HepG2 (cell line): ENCODE results near the gene RPAP3. TPM values are rescaled to one million over a fixed set of nuclear protein-coding genes. Genes with fewer than 3 reads are reported as not detected.

ENCODE experiments used
- PAX8 ChIP-seq: sonication (generic); formaldehyde crosslinking; IDR thresholded peaks from 2 replicates; pipeline ENCODE4 v1.8.0; 2022; ENCODE audit warnings: mild to moderate bottlenecking, missing genetic modification reagents, borderline replicate concordance
- ZNF230 ChIP-seq: sonication (generic); formaldehyde crosslinking; IDR thresholded peaks from 2 replicates; pipeline ENCODE4 v1.4.0; 2020; ENCODE audit warnings: mild to moderate bottlenecking, missing genetic modification reagents
- ZNF256 ChIP-seq: sonication (generic); formaldehyde crosslinking; conservative IDR thresholded peaks from 2 replicates; pipeline ENCODE4 v1.4.0; 2020; ENCODE audit warnings: missing genetic modification reagents
- polyA plus RNA-seq, 8 experiments: library from polyadenylated mRNA; depleted of rRNA in 3 of 8; stranded (reverse) in 7 of 8; unstranded in 1 of 8; fragments of >200 nt; fragmentation: Illumina TruSeq in 4 of 8; extraction: Trizol in 4 of 8; gene quantifications; 2 replicates each; pipeline versions ENCODE4 v1.2.1 to v1.2.3, GENCODE V29; 2011 to 2016; ENCODE audit warnings: low read depth in 4 of 8, missing spikeins in 1 of 8, mixed read lengths in 1 of 8; ENCODE audit not compliant: insufficient read depth in 1 of 8
- total RNA-seq, 5 experiments: library from RNA; depleted of rRNA; stranded (reverse); fragments of >200 nt; fragmentation: Illumina TruSeq; extraction: Trizol; gene quantifications; 2 replicates each; pipeline ENCODE4 v1.2.3, GENCODE V29; 2016; ENCODE audit warnings: low read depth in 1 of 5
- TF ChIP-seq, protein P1 (sequence below): sonication (generic); formaldehyde crosslinking; IDR thresholded peaks from 2 replicates; pipeline ENCODE4 v1.4.0; 2020; ENCODE audit warnings: mild to moderate bottlenecking, missing genetic modification reagents
- TF ChIP-seq, protein P2 (sequence below), 2 experiments: sonication (generic) in 1 of 2; formaldehyde crosslinking in 1 of 2; IDR thresholded peaks; 2 replicates each; pipeline versions ENCODE4 v1.6.1 to v1.9.0; 2014 to 2022; ENCODE audit warnings: antibody characterized with exemption in 1 of 2, borderline replicate concordance in 1 of 2, inconsistent platforms in 1 of 2, low read depth in 1 of 2, missing genetic modification reagents in 1 of 2
- TF ChIP-seq, protein P3 (sequence below): sonication (generic); formaldehyde crosslinking; IDR thresholded peaks from 2 replicates; pipeline ENCODE4 v1.4.0; 2020; ENCODE audit warnings: missing genetic modification reagents
- TF ChIP-seq, protein P4 (sequence below): IDR thresholded peaks from 2 replicates; pipeline ENCODE4 v1.6.1; 2016; ENCODE audit warnings: low read depth
- TF ChIP-seq, protein P5 (sequence below): sonication (generic); formaldehyde crosslinking; IDR thresholded peaks from 2 replicates; pipeline ENCODE4 v1.5.0; 2020; ENCODE audit warnings: missing genetic modification reagents
- TF ChIP-seq, protein P6 (sequence below): conservative IDR thresholded peaks from 2 replicates; pipeline ENCODE4 v1.6.1; 2018; ENCODE audit warnings: missing genetic modification reagents

The RPAP3 gene
- total and polyA plus RNA-seq, 2 of the 13 experiments (the other 11 are each of a cell fraction or from before 2014, with no cell fraction given) = 8.8 to 32.8 TPM

DNA sequence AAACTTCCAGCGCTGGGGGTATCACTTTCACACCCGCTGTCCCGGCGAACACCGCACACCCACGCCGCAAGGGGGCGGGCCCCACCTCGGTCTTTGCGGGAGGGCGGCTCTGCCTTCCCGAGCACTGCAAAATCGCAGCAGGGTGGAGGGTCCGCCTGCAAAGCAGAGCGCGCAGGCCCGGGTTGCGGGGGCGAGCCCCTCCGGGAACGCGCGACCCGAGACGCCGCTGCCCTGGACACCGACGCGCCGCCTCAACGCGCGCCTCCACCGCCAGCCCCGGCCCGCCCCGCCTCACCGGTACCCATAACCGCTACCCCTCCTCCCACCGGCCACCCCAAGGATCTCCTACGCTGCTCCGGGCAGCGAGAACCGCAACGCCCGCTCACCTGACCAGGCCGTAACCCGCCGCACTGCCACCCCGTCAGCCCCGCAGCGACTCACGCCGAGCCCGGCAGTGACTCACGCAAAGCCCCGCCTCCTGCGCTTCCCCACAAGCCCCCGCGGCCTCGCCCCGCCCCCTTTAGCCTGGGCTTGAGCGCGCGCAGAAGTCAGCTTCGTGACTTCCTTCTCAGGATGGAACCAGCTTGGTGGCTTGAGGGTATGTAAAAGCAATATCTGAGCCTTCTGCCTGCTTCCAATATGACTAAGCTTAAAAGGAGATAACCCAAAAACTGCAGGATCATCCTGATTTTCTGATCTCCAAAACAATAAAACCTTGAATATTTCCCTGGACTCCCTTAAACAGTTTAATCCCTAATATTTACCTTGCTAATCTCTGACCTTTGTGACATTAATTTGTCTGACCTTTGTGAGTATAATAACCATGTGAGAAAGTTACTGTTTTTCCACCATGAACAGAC is at the start of gene RPAP3 (continued):
- TF ChIP-seq, protein P1, sequence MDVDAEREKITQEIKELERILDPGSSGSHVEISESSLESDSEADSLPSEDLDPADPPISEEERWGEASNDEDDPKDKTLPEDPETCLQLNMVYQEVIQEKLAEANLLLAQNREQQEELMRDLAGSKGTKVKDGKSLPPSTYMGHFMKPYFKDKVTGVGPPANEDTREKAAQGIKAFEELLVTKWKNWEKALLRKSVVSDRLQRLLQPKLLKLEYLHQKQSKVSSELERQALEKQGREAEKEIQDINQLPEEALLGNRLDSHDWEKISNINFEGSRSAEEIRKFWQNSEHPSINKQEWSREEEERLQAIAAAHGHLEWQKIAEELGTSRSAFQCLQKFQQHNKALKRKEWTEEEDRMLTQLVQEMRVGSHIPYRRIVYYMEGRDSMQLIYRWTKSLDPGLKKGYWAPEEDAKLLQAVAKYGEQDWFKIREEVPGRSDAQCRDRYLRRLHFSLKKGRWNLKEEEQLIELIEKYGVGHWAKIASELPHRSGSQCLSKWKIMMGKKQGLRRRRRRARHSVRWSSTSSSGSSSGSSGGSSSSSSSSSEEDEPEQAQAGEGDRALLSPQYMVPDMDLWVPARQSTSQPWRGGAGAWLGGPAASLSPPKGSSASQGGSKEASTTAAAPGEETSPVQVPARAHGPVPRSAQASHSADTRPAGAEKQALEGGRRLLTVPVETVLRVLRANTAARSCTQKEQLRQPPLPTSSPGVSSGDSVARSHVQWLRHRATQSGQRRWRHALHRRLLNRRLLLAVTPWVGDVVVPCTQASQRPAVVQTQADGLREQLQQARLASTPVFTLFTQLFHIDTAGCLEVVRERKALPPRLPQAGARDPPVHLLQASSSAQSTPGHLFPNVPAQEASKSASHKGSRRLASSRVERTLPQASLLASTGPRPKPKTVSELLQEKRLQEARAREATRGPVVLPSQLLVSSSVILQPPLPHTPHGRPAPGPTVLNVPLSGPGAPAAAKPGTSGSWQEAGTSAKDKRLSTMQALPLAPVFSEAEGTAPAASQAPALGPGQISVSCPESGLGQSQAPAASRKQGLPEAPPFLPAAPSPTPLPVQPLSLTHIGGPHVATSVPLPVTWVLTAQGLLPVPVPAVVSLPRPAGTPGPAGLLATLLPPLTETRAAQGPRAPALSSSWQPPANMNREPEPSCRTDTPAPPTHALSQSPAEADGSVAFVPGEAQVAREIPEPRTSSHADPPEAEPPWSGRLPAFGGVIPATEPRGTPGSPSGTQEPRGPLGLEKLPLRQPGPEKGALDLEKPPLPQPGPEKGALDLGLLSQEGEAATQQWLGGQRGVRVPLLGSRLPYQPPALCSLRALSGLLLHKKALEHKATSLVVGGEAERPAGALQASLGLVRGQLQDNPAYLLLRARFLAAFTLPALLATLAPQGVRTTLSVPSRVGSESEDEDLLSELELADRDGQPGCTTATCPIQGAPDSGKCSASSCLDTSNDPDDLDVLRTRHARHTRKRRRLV (CRISPR knock-in tag) = peak; percentile 68; the same call in 1 of the 2 replicates
- TF ChIP-seq, protein P2, sequence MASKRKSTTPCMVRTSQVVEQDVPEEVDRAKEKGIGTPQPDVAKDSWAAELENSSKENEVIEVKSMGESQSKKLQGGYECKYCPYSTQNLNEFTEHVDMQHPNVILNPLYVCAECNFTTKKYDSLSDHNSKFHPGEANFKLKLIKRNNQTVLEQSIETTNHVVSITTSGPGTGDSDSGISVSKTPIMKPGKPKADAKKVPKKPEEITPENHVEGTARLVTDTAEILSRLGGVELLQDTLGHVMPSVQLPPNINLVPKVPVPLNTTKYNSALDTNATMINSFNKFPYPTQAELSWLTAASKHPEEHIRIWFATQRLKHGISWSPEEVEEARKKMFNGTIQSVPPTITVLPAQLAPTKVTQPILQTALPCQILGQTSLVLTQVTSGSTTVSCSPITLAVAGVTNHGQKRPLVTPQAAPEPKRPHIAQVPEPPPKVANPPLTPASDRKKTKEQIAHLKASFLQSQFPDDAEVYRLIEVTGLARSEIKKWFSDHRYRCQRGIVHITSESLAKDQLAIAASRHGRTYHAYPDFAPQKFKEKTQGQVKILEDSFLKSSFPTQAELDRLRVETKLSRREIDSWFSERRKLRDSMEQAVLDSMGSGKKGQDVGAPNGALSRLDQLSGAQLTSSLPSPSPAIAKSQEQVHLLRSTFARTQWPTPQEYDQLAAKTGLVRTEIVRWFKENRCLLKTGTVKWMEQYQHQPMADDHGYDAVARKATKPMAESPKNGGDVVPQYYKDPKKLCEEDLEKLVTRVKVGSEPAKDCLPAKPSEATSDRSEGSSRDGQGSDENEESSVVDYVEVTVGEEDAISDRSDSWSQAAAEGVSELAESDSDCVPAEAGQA (IDR thresholded peaks at IDR 0.05; ENCODE audit: low read depth) = no peak
- TF ChIP-seq, protein P2 (CRISPR knock-in tag; IDR thresholded peaks at IDR 0.05; ENCODE audit: borderline replicate concordance) = no peak
- no peak for TF ChIP-seq ZNF256
- TF ChIP-seq, protein P3, sequence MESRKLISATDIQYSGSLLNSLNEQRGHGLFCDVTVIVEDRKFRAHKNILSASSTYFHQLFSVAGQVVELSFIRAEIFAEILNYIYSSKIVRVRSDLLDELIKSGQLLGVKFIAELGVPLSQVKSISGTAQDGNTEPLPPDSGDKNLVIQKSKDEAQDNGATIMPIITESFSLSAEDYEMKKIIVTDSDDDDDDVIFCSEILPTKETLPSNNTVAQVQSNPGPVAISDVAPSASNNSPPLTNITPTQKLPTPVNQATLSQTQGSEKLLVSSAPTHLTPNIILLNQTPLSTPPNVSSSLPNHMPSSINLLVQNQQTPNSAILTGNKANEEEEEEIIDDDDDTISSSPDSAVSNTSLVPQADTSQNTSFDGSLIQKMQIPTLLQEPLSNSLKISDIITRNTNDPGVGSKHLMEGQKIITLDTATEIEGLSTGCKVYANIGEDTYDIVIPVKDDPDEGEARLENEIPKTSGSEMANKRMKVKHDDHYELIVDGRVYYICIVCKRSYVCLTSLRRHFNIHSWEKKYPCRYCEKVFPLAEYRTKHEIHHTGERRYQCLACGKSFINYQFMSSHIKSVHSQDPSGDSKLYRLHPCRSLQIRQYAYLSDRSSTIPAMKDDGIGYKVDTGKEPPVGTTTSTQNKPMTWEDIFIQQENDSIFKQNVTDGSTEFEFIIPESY (CRISPR knock-in tag) = no peak
- no peak for TF ChIP-seq PAX8 (CRISPR knock-in tag)
- TF ChIP-seq, protein P4, sequence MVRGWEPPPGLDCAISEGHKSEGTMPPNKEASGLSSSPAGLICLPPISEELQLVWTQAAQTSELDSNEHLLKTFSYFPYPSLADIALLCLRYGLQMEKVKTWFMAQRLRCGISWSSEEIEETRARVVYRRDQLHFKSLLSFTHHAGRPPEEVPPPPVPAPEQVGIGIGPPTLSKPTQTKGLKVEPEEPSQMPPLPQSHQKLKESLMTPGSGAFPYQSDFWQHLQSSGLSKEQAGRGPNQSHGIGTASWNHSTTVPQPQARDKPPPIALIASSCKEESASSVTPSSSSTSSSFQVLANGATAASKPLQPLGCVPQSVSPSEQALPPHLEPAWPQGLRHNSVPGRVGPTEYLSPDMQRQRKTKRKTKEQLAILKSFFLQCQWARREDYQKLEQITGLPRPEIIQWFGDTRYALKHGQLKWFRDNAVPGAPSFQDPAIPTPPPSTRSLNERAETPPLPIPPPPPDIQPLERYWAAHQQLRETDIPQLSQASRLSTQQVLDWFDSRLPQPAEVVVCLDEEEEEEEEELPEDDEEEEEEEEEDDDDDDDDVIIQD (CRISPR knock-in tag) = no peak
- TF ChIP-seq, protein P5, sequence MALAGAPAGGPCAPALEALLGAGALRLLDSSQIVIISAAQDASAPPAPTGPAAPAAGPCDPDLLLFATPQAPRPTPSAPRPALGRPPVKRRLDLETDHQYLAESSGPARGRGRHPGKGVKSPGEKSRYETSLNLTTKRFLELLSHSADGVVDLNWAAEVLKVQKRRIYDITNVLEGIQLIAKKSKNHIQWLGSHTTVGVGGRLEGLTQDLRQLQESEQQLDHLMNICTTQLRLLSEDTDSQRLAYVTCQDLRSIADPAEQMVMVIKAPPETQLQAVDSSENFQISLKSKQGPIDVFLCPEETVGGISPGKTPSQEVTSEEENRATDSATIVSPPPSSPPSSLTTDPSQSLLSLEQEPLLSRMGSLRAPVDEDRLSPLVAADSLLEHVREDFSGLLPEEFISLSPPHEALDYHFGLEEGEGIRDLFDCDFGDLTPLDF (CRISPR knock-in tag) = peak; percentile 82
- TF ChIP-seq, protein P6, sequence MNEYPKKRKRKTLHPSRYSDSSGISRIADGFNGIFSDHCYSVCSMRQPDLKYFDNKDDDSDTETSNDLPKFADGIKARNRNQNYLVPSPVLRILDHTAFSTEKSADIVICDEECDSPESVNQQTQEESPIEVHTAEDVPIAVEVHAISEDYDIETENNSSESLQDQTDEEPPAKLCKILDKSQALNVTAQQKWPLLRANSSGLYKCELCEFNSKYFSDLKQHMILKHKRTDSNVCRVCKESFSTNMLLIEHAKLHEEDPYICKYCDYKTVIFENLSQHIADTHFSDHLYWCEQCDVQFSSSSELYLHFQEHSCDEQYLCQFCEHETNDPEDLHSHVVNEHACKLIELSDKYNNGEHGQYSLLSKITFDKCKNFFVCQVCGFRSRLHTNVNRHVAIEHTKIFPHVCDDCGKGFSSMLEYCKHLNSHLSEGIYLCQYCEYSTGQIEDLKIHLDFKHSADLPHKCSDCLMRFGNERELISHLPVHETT (CRISPR knock-in tag) = no peak
- TF ChIP-seq ZNF230 (CRISPR knock-in tag) = peak; percentile 90
